Immature natural killer cell (primary cell): ENCODE data around the gene PALD1. TPM values are rescaled to one million over a fixed set of nuclear protein-coding genes. Genes with fewer than 3 reads are reported as not detected.
A peak's percentile ranks its signal among the peaks of the same experiment; 100 is the strongest.

Source experiments
- DNase-seq, 3 donors: peaks; one replicate each; pipeline ENCODE4 v3.0.0; 2022; ENCODE audit warnings: mixed read lengths in 1 of 3
- H3K27ac Mint-ChIP-seq, 6 donors: one replicate each; pipeline ENCODE4 v1.8.0; 2020; ENCODE audit warnings: mixed read lengths in 6 of 6, mild to moderate bottlenecking in 5 of 6, inconsistent platforms in 4 of 6, moderate library complexity in 3 of 6
- H3K27me3 Mint-ChIP-seq, 3 donors: one replicate each; pipeline ENCODE4 v1.8.0; 2020 to 2021; ENCODE audit warnings: low read depth in 3 of 3, mild to moderate bottlenecking in 3 of 3, mixed read lengths in 3 of 3, moderate library complexity in 3 of 3, inconsistent platforms in 1 of 3
- H3K36me3 Mint-ChIP-seq, 3 donors: one replicate each; pipeline ENCODE4 v1.8.0; 2020; ENCODE audit warnings: mixed read lengths in 3 of 3, inconsistent platforms in 2 of 3, mild to moderate bottlenecking in 2 of 3
- H3K4me1 Mint-ChIP-seq, 2 donors: one replicate each; pipeline ENCODE4 v1.8.0; 2020; ENCODE audit warnings: inconsistent platforms in 2 of 2, mild to moderate bottlenecking in 2 of 2, mixed read lengths in 2 of 2, moderate library complexity in 1 of 2
- H3K4me3 Mint-ChIP-seq, 5 donors: one replicate each; pipeline ENCODE4 v1.8.0; 2020; ENCODE audit warnings: mild to moderate bottlenecking in 5 of 5, mixed read lengths in 5 of 5, inconsistent platforms in 3 of 5, moderate library complexity in 3 of 5
- H3K9me3 Mint-ChIP-seq, 6 donors: one replicate each; pipeline ENCODE4 v1.8.0; 2020; ENCODE audit warnings: mild to moderate bottlenecking in 6 of 6, mixed read lengths in 6 of 6, inconsistent platforms in 4 of 6, moderate library complexity in 3 of 6
- polyA plus RNA-seq, 3 donors: library from polyadenylated mRNA; unstranded; fragments of 300-500 nt; fragmentation: Illumina TruSeq; gene quantifications; one replicate each; pipeline ENCODE4 v1.2.3, GENCODE V29; 2021

The PALD1 gene
- polyA plus RNA-seq, 3 donors from 2014 or later = 0.12 to 2.2 (median 0.14) TPM

GRCh38 chr10:70534281-70534680, 55.7 kb downstream of the PALD1 start:
- no peak for DNase-seq
- no peaks in the 10 kb centered on the region for H3K9me3 Mint-ChIP-seq
- H3K27me3 Mint-ChIP-seq = peaks cover 0 to 4% (median 3%) of the 10 kb centered on the region in 3 donors
- no peak overlapping the region for H3K4me3 Mint-ChIP-seq
- H3K27ac Mint-ChIP-seq = no peak overlapping the region
- H3K4me1 Mint-ChIP-seq = peaks cover 0 to 3% of the 10 kb centered on the region in 2 donors
- H3K36me3 Mint-ChIP-seq = no peaks in the 10 kb centered on the region

GRCh38 chr10:70535001-70535400, 56.4 kb downstream of the PALD1 start:
- no peaks in the 10 kb centered on the region for H3K9me3 Mint-ChIP-seq
- peaks cover 0 to 3% of the 10 kb centered on the region in 2 donors for H3K4me1 Mint-ChIP-seq
- no peak overlapping the region for H3K27ac Mint-ChIP-seq
- DNase-seq = no peak
- H3K4me3 Mint-ChIP-seq = no peak overlapping the region
- H3K27me3 Mint-ChIP-seq = peaks cover 0 to 4% (median 3%) of the 10 kb centered on the region in 3 donors
- H3K36me3 Mint-ChIP-seq = no peaks in the 10 kb centered on the region

- Mint-ChIP-seq H3K27me3 (peaks cover 0 to 4% (median 3%) of the 10 kb centered on the region in 3 donors), H3K9me3 (no peaks in the 10 kb centered on the region), H3K4me3 (no peak overlapping the region), H3K36me3 (no peaks in the 10 kb centered on the region), H3K4me1 (peaks cover 0 to 3% of the 10 kb centered on the region in 2 donors), H3K27ac (no peak overlapping the region)
- no peak for DNase-seq
Observed at GRCh38 chr10:70535451-70535850, 56.9 kb downstream of the PALD1 start.

- no peak for DNase-seq
- H3K4me3 Mint-ChIP-seq = no peak overlapping the region
- H3K36me3 Mint-ChIP-seq = no peaks in the 10 kb centered on the region
- H3K27ac Mint-ChIP-seq = no peak overlapping the region
- peaks cover 0 to 4% (median 3%) of the 10 kb centered on the region in 3 donors for H3K27me3 Mint-ChIP-seq
- H3K4me1 Mint-ChIP-seq = peaks cover 0 to 3% of the 10 kb centered on the region in 2 donors
- H3K9me3 Mint-ChIP-seq = no peaks in the 10 kb centered on the region
Observed at GRCh38 chr10:70536196-70536861, 57.8 kb downstream of the PALD1 start.

- Mint-ChIP-seq H3K27ac (no peak overlapping the region), H3K4me3 (no peak overlapping the region), H3K4me1 (peaks cover 0 to 3% of the 10 kb centered on the region in 2 donors), H3K27me3 (peaks cover 0 to 4% (median 3%) of the 10 kb centered on the region in 3 donors), H3K9me3 (no peaks in the 10 kb centered on the region), H3K36me3 (no peaks in the 10 kb centered on the region)
- DNase-seq = peak in 1 of 3 donors; percentile 9
Observed at GRCh38 chr10:70537398-70538194, 59.0 kb downstream of the PALD1 start.

- no peak for DNase-seq
- Mint-ChIP-seq H3K36me3 (no peaks in the 10 kb centered on the region), H3K27me3 (peaks cover 0 to 4% (median 3%) of the 10 kb centered on the region in 3 donors), H3K4me3 (no peak overlapping the region), H3K4me1 (peaks cover 0 to 3% of the 10 kb centered on the region in 2 donors), H3K9me3 (no peaks in the 10 kb centered on the region), H3K27ac (no peak overlapping the region)
Observed at GRCh38 chr10:70538195-70538520, 59.6 kb downstream of the PALD1 start.

GRCh38 chr10:70538731-70539338, 60.3 kb downstream of the PALD1 start:
- H3K4me1 Mint-ChIP-seq = peaks cover 0 to 3% of the 10 kb centered on the region in 2 donors
- H3K4me3 Mint-ChIP-seq = no peak overlapping the region
- H3K36me3 Mint-ChIP-seq = no peaks in the 10 kb centered on the region
- no peak overlapping the region for H3K27ac Mint-ChIP-seq
- peaks cover 0 to 4% (median 3%) of the 10 kb centered on the region in 3 donors for H3K27me3 Mint-ChIP-seq
- DNase-seq = no peak
- H3K9me3 Mint-ChIP-seq = no peaks in the 10 kb centered on the region

GRCh38 chr10:70539471-70539870, 60.9 kb downstream of the PALD1 start:
- H3K4me1 Mint-ChIP-seq = peaks cover 0 to 3% of the 10 kb centered on the region in 2 donors
- H3K36me3 Mint-ChIP-seq = no peaks in the 10 kb centered on the region
- DNase-seq = no peak
- H3K9me3 Mint-ChIP-seq = no peaks in the 10 kb centered on the region
- H3K27ac Mint-ChIP-seq = no peak overlapping the region
- H3K27me3 Mint-ChIP-seq = peaks cover 0 to 7% (median 3%) of the 10 kb centered on the region in 3 donors
- no peak overlapping the region for H3K4me3 Mint-ChIP-seq

- H3K4me3 Mint-ChIP-seq = no peak overlapping the region
- H3K9me3 Mint-ChIP-seq = no peaks in the 10 kb centered on the region
- peaks cover 0 to 3% of the 10 kb centered on the region in 2 donors for H3K4me1 Mint-ChIP-seq
- H3K27me3 Mint-ChIP-seq = peaks cover 0 to 7% (median 3%) of the 10 kb centered on the region in 3 donors
- DNase-seq = peak in 1 of 3 donors; percentile 20
- no peaks in the 10 kb centered on the region for H3K36me3 Mint-ChIP-seq
- no peak overlapping the region for H3K27ac Mint-ChIP-seq
Observed at GRCh38 chr10:70540089-70540788, 61.7 kb downstream of the PALD1 start.

- peaks cover 0 to 3% of the 10 kb centered on the region in 2 donors for H3K4me1 Mint-ChIP-seq
Observed at GRCh38 chr10:70540789-70541360, 62.3 kb downstream of the PALD1 start.

GRCh38 chr10:70541736-70542564, 63.4 kb downstream of the PALD1 start:
- peaks cover 0 to 3% of the 10 kb centered on the region in 2 donors for H3K4me1 Mint-ChIP-seq
- H3K36me3 Mint-ChIP-seq = no peaks in the 10 kb centered on the region
- no peak overlapping the region for H3K4me3 Mint-ChIP-seq
- no peak overlapping the region for H3K27ac Mint-ChIP-seq
- H3K27me3 Mint-ChIP-seq = peaks cover 0 to 6% (median 3%) of the 10 kb centered on the region in 3 donors
- no peaks in the 10 kb centered on the region for H3K9me3 Mint-ChIP-seq
- DNase-seq = no peak

More at GRCh38 chr10:70540789-70541360, 62.3 kb downstream of the PALD1 start:
- DNase-seq = no peak
- Mint-ChIP-seq H3K27ac (no peak overlapping the region), H3K36me3 (no peaks in the 10 kb centered on the region), H3K4me3 (no peak overlapping the region), H3K27me3 (peaks cover 0 to 7% (median 3%) of the 10 kb centered on the region in 3 donors), H3K9me3 (no peaks in the 10 kb centered on the region)

- peaks cover 0 to 6% (median 3%) of the 10 kb centered on the region in 3 donors for H3K27me3 Mint-ChIP-seq
- DNase-seq = no peak
- peaks cover 0 to under 1% of the 10 kb centered on the region in 2 donors for H3K4me1 Mint-ChIP-seq
- H3K9me3 Mint-ChIP-seq = no peaks in the 10 kb centered on the region
- H3K4me3 Mint-ChIP-seq = no peak overlapping the region
- H3K27ac Mint-ChIP-seq = no peak overlapping the region
- H3K36me3 Mint-ChIP-seq = no peaks in the 10 kb centered on the region
Observed at GRCh38 chr10:70542565-70542938, 64.0 kb downstream of the PALD1 start.

- DNase-seq = no peak
- H3K27ac Mint-ChIP-seq = no peak overlapping the region
- no peaks in the 10 kb centered on the region for H3K9me3 Mint-ChIP-seq
- no peaks in the 10 kb centered on the region for H3K4me1 Mint-ChIP-seq
- no peak overlapping the region for H3K4me3 Mint-ChIP-seq
- H3K36me3 Mint-ChIP-seq = no peaks in the 10 kb centered on the region
- peaks cover 0 to 3% (median under 1%) of the 10 kb centered on the region in 3 donors for H3K27me3 Mint-ChIP-seq
Observed at GRCh38 chr10:70543911-70544310, 65.3 kb downstream of the PALD1 start.
